ENCODE measurements around the gene ADAP2. TPM values are rescaled to one million over a fixed set of nuclear protein-coding genes. Genes with fewer than 3 reads are reported as not detected.
A peak's percentile ranks its signal among the peaks of the same experiment; 100 is the strongest.

Gene ADAP2
- total and polyA plus RNA-seq, 12 donors, result 4.1 to 84.7 (median 32.8) TPM

DNA sequence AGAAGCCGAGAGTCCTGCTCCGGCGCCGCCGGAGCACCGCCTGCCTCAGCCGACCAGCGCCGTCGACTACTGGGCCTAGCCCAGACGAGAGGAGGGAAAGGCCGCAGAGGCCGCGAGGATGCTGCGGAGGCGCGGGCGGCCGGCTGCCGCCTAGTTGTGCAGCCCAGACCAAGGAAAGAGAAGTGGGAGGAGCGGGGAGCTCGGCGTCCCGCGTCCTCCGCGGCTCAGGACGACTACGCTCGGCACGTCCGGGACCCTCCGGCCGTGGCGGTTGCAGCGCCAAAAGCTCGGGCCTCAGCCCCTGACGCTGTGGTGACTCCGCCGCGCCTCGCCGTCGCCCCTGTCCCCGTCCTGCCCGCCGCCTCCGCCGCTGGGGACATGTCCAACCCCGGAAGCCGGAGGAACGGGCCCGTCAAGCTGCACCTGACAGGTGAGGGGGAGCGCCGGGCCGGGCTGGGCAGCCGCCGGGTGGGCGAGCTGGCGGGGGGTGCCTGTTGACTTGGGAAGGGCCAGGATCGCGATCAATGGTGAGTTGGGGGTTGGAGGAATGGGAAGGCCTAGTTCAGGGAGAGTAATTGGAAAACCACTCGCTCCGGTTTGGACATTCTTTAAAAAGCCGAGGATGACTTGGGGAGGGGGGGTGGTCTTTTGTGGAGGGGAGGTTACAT lies 86.8 kb downstream of the ADAP2 start:
- peak in 1 of 2 donors; percentile 62 for TF ChIP-seq POLR2A (IDR thresholded peaks at IDR 0.05)
- TF ChIP-seq, protein P1, sequence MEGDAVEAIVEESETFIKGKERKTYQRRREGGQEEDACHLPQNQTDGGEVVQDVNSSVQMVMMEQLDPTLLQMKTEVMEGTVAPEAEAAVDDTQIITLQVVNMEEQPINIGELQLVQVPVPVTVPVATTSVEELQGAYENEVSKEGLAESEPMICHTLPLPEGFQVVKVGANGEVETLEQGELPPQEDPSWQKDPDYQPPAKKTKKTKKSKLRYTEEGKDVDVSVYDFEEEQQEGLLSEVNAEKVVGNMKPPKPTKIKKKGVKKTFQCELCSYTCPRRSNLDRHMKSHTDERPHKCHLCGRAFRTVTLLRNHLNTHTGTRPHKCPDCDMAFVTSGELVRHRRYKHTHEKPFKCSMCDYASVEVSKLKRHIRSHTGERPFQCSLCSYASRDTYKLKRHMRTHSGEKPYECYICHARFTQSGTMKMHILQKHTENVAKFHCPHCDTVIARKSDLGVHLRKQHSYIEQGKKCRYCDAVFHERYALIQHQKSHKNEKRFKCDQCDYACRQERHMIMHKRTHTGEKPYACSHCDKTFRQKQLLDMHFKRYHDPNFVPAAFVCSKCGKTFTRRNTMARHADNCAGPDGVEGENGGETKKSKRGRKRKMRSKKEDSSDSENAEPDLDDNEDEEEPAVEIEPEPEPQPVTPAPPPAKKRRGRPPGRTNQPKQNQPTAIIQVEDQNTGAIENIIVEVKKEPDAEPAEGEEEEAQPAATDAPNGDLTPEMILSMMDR (IDR thresholded peaks at IDR 0.05), result no peak
- Histone ChIP-seq H3K27me3 (no peaks in the 10 kb centered on the region), H3K9me3 (replicated peaks in 1 of 3) (no peaks in the 10 kb centered on the region), H3K36me3 (replicated peaks in 1 of 2) (no peaks in the 10 kb centered on the region), H3K4me3 (peak overlapping the region in 3 of 4 donors; percentile 11 to 86 (median 68)), H3K4me1 (replicated peaks in 1 of 2) (no peaks in the 10 kb centered on the region), H3K27ac (peak overlapping the region in 4 of 5 donors; percentile 59 to 80 (median 76))
- peak; percentile 53 to 68 (median 55) for DNase-seq
- WGBS, 4 donors, result 2 to 9% (median 4%) methylated on average over 9 to 65 of the region's 65 CpGs
- intact Hi-C loops (cut with DNase I), result no loop called here

Small RNA genes lying within 50 kb of the gene (small RNA-seq; reads per million reads assigned to genes)
- gene AC138207.3, result 0 reads per million in 2 donors
- 0 reads per million in 2 donors for gene RN7SL138P

Other genes starting within 250 kb of the ADAP2 start
- gene CRLF3, start 97.3 kb upstream of the ADAP2 start, total RNA-seq, result 10 to 100 TPM in 3 of 9 donors, 1 to 10 TPM in 6; 3.1 to 18.0 (median 7.8) TPM
- 1 to 10 TPM; 3.4 to 6.8 (median 6.0) TPM for gene CRLF3, start 97.3 kb upstream of the ADAP2 start, polyA plus RNA-seq
- 1 to 10 TPM in 4 of 9 donors, under 1 TPM in 5; 0.24 to 4.0 (median 0.80) TPM for gene ATAD5, start 90.0 kb upstream of the ADAP2 start, total RNA-seq
- under 1 TPM; 0.27 to 0.53 (median 0.32) TPM for gene ATAD5, start 90.0 kb upstream of the ADAP2 start, polyA plus RNA-seq
- 10 to 100 TPM in 7 of 9 donors, 1 to 10 TPM in 2; 8.1 to 28.2 (median 12.6) TPM for gene TEFM, start 15.7 kb upstream of the ADAP2 start, total RNA-seq
- 10 to 100 TPM in 1 of 3 donors, 1 to 10 TPM in 2; 6.1 to 22.0 (median 9.3) TPM for gene TEFM, start 15.7 kb upstream of the ADAP2 start, polyA plus RNA-seq
- gene RNF135, start 49.1 kb downstream of the ADAP2 start, total RNA-seq, result 10 to 100 TPM in 8 of 9 donors, 1 to 10 TPM in 1; 7.4 to 35.6 (median 21.4) TPM
- 10 to 100 TPM; 11.0 to 23.7 (median 21.6) TPM for gene RNF135, start 49.1 kb downstream of the ADAP2 start, polyA plus RNA-seq
- 10 to 100 TPM; 45.2 to 91.3 (median 55.9) TPM for gene NF1, start 173.0 kb downstream of the ADAP2 start, total RNA-seq
- 10 to 100 TPM in 2 of 3 donors, 1 to 10 TPM in 1; 8.8 to 29.0 (median 11.5) TPM for gene NF1, start 173.0 kb downstream of the ADAP2 start, polyA plus RNA-seq